ENCODE results near the gene ITPK1. TPM values are rescaled to one million over a fixed set of nuclear protein-coding genes. Genes with fewer than 3 reads are reported as not detected.

ITPK1 gene
- total RNA-seq, 3 donors from 2014 or later (not counting 1 experiment from before 2014, with no cell fraction given) = 73.2 to 74.8 (median 74.4) TPM

DNA sequence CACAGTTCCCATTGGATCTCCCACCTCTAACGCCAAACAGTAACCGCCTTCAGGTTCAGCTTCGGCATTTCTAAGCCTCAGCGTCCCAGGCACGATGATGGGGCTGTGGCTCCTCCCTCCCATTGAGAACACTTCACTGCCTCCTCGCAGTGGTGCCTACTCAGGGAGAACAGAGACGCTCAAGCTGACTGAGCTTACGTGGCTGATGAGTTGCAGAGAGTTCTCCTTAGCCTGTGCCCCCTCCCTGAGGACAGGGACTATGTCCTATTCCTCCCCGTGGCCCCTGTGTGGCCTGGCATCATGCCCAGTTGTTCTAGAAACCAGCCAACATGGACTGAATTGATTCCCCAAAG is 87.0 kb downstream of the ITPK1 start:
- Histone ChIP-seq H3K27me3 (ENCODE audit: control insufficient read depth, insufficient read depth, low read length) (no peaks in the 10 kb centered on the region), H3K4me1 (ENCODE audit: control insufficient read depth, insufficient read depth, low read length) (peaks cover 23% of the 10 kb centered on the region), H3K36me3 (ENCODE audit: control insufficient read depth, insufficient read depth, low read length) (peaks cover 3% of the 10 kb centered on the region), H3K27ac (ENCODE audit: low read length) (no peak overlapping the region), H3K9me3 (ENCODE audit: control insufficient read depth, insufficient read depth, low read length) (no peaks in the 10 kb centered on the region), H3K4me3 (ENCODE audit: low read length) (no peak overlapping the region)
- no peaks in the 10 kb centered on the region for H3K9me3 Mint-ChIP-seq
- 88% methylated on average over 9 of the region's 9 CpGs for WGBS (ENCODE audit: insufficient coverage)
- no peak overlapping the region for H3K4me3 Mint-ChIP-seq
- H3K36me3 Mint-ChIP-seq = no peaks in the 10 kb centered on the region
- no peak overlapping the region for H3K27ac Mint-ChIP-seq
- intact Hi-C loops (cut with micrococcal nuclease) = no loop called here
- H3K27me3 Mint-ChIP-seq (ENCODE audit: low read depth in 2 of 2) = no peaks in the 10 kb centered on the region
- H3K4me1 Mint-ChIP-seq = peaks cover 15 to 50% of the 10 kb centered on the region in 2 donors
- ATAC-seq (no peak), DNase-seq (no peak)
- TF ChIP-seq, protein P1, sequence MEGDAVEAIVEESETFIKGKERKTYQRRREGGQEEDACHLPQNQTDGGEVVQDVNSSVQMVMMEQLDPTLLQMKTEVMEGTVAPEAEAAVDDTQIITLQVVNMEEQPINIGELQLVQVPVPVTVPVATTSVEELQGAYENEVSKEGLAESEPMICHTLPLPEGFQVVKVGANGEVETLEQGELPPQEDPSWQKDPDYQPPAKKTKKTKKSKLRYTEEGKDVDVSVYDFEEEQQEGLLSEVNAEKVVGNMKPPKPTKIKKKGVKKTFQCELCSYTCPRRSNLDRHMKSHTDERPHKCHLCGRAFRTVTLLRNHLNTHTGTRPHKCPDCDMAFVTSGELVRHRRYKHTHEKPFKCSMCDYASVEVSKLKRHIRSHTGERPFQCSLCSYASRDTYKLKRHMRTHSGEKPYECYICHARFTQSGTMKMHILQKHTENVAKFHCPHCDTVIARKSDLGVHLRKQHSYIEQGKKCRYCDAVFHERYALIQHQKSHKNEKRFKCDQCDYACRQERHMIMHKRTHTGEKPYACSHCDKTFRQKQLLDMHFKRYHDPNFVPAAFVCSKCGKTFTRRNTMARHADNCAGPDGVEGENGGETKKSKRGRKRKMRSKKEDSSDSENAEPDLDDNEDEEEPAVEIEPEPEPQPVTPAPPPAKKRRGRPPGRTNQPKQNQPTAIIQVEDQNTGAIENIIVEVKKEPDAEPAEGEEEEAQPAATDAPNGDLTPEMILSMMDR (IDR thresholded peaks at IDR 0.05) = no peak

DNA sequence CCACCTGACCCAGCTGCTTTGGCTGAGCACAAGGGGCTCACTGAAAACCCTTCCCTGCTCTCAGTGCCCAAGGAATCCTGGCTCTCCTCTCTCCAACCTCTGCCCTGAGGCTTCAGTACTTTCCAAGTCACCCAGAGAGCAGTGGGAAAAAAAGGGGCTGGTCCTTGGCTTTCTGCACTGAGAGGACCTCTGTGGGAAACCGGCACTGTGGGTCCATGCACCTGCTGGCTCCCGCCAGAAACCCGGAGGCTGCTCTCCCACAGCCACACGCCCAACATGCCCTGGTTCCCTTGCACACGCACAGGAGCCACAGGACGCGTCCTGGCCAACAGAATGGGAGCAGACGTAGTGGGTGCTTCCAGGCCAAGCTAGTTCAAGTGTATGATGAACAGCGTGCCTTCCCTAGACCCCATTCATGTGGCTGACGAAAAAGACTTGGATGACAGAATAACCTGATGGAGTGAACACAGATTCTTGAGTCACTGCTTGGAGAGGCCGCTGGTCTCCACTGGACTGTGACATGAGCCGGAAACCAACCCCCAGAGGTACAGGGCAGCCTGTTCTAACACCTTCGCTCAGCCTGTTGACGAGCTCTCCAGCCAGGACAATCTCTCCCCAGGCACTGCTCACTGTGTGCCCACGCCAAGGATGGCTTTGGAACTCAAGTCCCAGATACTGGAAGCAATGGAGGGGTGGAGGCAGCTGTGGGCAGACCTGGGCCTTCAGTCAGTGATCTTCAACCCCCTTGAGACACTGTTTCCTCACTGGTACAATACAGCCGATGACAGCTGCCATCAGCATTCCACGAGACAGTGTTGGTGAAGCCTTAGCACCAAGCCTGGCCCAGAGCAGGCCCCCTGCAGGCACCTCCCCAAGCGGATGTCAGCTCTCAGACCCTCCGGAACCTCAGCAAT is 87.7 kb downstream of the ITPK1 start:
- Mint-ChIP-seq H3K4me1 (peaks cover 12 to 47% of the 10 kb centered on the region in 2 donors), H3K36me3 (no peaks in the 10 kb centered on the region), H3K4me3 (no peak overlapping the region), H3K27me3 (ENCODE audit: low read depth in 2 of 2) (no peaks in the 10 kb centered on the region), H3K27ac (no peak overlapping the region), H3K9me3 (no peaks in the 10 kb centered on the region)
- H3K27ac ChIP-seq (ENCODE audit: low read length) = no peak overlapping the region
- ATAC-seq (no peak), DNase-seq (no peak)
- no peaks in the 10 kb centered on the region for H3K9me3 ChIP-seq (ENCODE audit: control insufficient read depth, insufficient read depth, low read length)
- no peak overlapping the region for H3K4me3 ChIP-seq (ENCODE audit: low read length)
- TF ChIP-seq, protein P1 (IDR thresholded peaks at IDR 0.05) = no peak
- H3K4me1 ChIP-seq (ENCODE audit: control insufficient read depth, insufficient read depth, low read length) = peaks cover 16% of the 10 kb centered on the region
- WGBS (ENCODE audit: insufficient coverage) = 95% methylated on average over 19 of the region's 19 CpGs
- peaks cover 3% of the 10 kb centered on the region for H3K36me3 ChIP-seq (ENCODE audit: control insufficient read depth, insufficient read depth, low read length)
- intact Hi-C loops (cut with micrococcal nuclease) = no loop called here
- H3K27me3 ChIP-seq (ENCODE audit: control insufficient read depth, insufficient read depth, low read length) = no peaks in the 10 kb centered on the region

DNA sequence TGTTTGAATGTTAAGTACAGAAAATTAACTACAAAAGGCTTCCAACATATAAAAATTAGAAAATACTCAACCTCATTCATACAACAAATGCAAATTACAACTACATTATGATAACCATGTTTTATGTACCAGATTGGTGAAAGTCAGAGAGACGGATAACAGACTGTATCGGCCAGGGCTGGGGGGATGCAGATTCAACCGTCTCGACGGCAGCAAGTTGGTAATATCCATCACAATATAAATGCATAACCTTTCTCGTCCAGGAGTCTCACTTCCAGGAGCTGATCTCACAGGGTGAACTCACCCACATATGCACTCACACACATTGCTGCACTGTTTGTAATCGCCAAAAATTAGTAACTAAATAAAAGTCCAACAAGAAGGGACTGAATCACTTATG is 89.4 kb downstream of the ITPK1 start:
- H3K9me3 ChIP-seq (ENCODE audit: control insufficient read depth, insufficient read depth, low read length) = no peaks in the 10 kb centered on the region
- no peak for DNase-seq
- H3K36me3 Mint-ChIP-seq = no peaks in the 10 kb centered on the region
- H3K27ac Mint-ChIP-seq = no peak overlapping the region
- H3K36me3 ChIP-seq (ENCODE audit: control insufficient read depth, insufficient read depth, low read length) = peaks cover 3% of the 10 kb centered on the region
- no peaks in the 10 kb centered on the region for H3K27me3 ChIP-seq (ENCODE audit: control insufficient read depth, insufficient read depth, low read length)
- H3K4me3 ChIP-seq (ENCODE audit: low read length) = no peak overlapping the region
- no peak overlapping the region for H3K4me3 Mint-ChIP-seq
- TF ChIP-seq, protein P1 (IDR thresholded peaks at IDR 0.05) = no peak
- no peak for ATAC-seq
- intact Hi-C loops (cut with micrococcal nuclease) = no loop called here
- H3K9me3 Mint-ChIP-seq = no peaks in the 10 kb centered on the region
- 94% methylated on average over 7 of the region's 7 CpGs for WGBS (ENCODE audit: insufficient coverage)
- no peak overlapping the region for H3K27ac ChIP-seq (ENCODE audit: low read length)
- H3K27me3 Mint-ChIP-seq (ENCODE audit: low read depth in 2 of 2) = no peaks in the 10 kb centered on the region
- peaks cover 27 to 51% of the 10 kb centered on the region in 2 donors for H3K4me1 Mint-ChIP-seq
- peaks cover 2% of the 10 kb centered on the region for H3K4me1 ChIP-seq (ENCODE audit: control insufficient read depth, insufficient read depth, low read length)
